ENCODE measurements around the gene LNPK. TPM values are rescaled to one million over a fixed set of nuclear protein-coding genes. Genes with fewer than 3 reads are reported as not detected.

Gene LNPK
- total RNA-seq: 47.5 and 60.2 TPM in 2 replicates

GRCh38 chr2:176001916-176002687 lies at the start of gene LNPK:
TSS of gene LNPK (minus strand) at chr2:176002267. CDS start at chr2:175995584, 6,683 bp downstream.

Other genes with a start within 250 kb of the LNPK start
- gene EVX2, start 81.7 kb upstream of the LNPK start, total RNA-seq: not detected in 2 replicates
- not detected in 2 replicates for gene HOXD13, start 90.5 kb upstream of the LNPK start, total RNA-seq
- not detected in 2 replicates for gene HOXD12, start 97.5 kb upstream of the LNPK start, total RNA-seq
- gene HOXD11, start 105.0 kb upstream of the LNPK start, total RNA-seq: not detected in 2 replicates
- gene HOXD10, start 114.5 kb upstream of the LNPK start, total RNA-seq: 0.39 TPM in 1 of 2 replicates, not detected in the other
- gene HOXD9, start 120.5 kb upstream of the LNPK start, total RNA-seq: not detected in 2 replicates
- gene HOXD8, start 127.4 kb upstream of the LNPK start, total RNA-seq: not detected in 2 replicates
- not detected in 2 replicates for gene HOXD4, start 149.3 kb upstream of the LNPK start, total RNA-seq
- gene HOXD3, start 155.0 kb upstream of the LNPK start, total RNA-seq: not detected in 2 replicates
- gene HOXD1, start 186.4 kb upstream of the LNPK start, total RNA-seq: not detected in 2 replicates

All from placental epithelial cell (primary cell).